ENCODE results near the gene SLC12A3. TPM values are rescaled to one million over a fixed set of nuclear protein-coding genes. Genes with fewer than 3 reads are reported as not detected.
"Not testable (repeated sequence)": the region's sequence is repeated elsewhere in the genome, so short reads cannot be mapped to it uniquely, and the experiment has no call there.

Gene SLC12A3
- total and polyA plus RNA-seq, 4 donors = not detected

DNA sequence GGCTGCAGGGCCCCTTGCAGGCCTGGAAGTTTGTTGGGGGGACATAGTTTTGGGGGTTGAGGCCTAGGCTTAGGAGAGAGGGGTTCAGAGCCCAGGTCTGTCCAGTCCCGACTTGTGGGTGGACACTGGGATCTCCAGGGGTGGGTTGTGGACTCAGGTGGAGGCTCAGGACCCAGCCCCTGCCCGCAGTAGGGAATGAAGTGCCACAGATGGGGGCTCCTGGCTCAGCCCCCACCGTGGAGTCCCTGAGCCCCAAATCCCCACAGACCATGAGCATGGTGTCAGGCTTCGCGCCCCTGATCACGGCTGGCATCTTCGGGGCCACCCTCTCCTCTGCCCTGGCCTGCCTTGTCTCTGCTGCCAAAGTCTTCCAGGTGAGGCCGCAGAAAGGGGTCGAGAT, 14.3 kb downstream of the SLC12A3 start:
- WGBS, 2 donors = 93 to 94% methylated on average over 9 of the region's 9 CpGs
- intact Hi-C loops (cut with DNase I) = no loop called here
- no peak overlapping the region for H3K4me3 ChIP-seq (ENCODE audit: low read length in 2 of 2)
- H3K9me3 ChIP-seq (ENCODE audit: control insufficient read depth, low read length) = no peaks in the 10 kb centered on the region
- no peaks in the 10 kb centered on the region for H3K36me3 ChIP-seq (ENCODE audit: control insufficient read depth in 1 of 2, insufficient read depth in 2 of 2, low read length in 1 of 2)
- ATAC-seq (ENCODE audit: low FRiP score) (no peak), DNase-seq (no peak)
- no peaks in the 10 kb centered on the region for H3K4me1 ChIP-seq (ENCODE audit: control insufficient read depth in 1 of 2, insufficient read depth in 2 of 2, low read length in 2 of 2)
- no peaks in the 10 kb centered on the region for H3K27me3 ChIP-seq (ENCODE audit: control insufficient read depth in 1 of 2, insufficient read depth in 2 of 2, low read length in 1 of 2)
- no peak overlapping the region for H3K27ac ChIP-seq (ENCODE audit: low read depth in 1 of 2, low read length in 2 of 2)

DNA sequence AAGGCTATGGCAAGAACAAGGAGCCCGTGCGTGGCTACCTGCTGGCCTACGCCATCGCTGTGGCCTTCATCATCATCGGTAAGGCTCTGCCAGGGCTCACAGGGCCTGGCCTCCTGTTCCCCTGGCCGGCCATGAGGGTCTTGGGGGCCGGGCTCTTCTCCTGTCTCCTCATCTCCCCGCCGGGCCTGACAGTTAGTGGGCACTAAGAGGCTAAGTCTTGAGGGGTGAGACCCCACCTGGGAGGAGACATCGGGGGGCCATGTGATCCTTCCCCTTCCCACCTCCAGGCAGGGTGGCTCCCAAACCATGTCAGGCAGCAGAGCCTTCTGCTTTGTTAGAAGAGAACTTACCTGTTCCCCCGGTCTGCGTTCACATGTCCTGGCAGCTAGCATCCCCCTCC, 15.2 kb downstream of the SLC12A3 start:
- Histone ChIP-seq H3K36me3 (ENCODE audit: control insufficient read depth in 1 of 2, insufficient read depth in 2 of 2, low read length in 1 of 2) (no peaks in the 10 kb centered on the region), H3K27me3 (ENCODE audit: control insufficient read depth in 1 of 2, insufficient read depth in 2 of 2, low read length in 1 of 2) (no peaks in the 10 kb centered on the region), H3K4me1 (ENCODE audit: control insufficient read depth in 1 of 2, insufficient read depth in 2 of 2, low read length in 2 of 2) (no peaks in the 10 kb centered on the region), H3K27ac (ENCODE audit: low read depth in 1 of 2, low read length in 2 of 2) (no peak overlapping the region), H3K4me3 (ENCODE audit: low read length in 2 of 2) (no peak overlapping the region), H3K9me3 (ENCODE audit: control insufficient read depth, low read length) (no peaks in the 10 kb centered on the region)
- WGBS, 2 donors = 89 to 94% methylated on average over 12 of the region's 12 CpGs
- intact Hi-C loops (cut with DNase I) = no loop called here
- no peak for DNase-seq
- ATAC-seq (ENCODE audit: low FRiP score) = no peak

DNA sequence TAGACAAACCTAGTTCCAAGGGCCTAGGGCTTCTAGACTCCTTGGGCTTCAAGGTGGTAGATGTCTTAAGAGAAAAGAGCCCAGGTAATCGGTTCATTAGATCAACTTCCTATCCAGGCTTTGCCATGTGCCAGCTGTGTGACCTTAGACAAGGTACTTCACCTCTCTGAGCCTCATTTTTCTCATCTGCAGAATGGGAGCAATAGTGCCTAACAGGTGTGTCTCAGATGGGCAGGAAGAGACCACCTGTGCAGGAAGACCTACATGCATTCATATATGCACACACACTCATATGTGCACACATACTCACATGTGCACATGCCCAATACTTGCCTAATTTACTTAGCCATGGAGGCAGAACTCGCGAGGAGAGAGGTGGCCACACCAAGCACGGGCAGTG, 15.7 kb downstream of the SLC12A3 start:
- Histone ChIP-seq H3K9me3 (ENCODE audit: control insufficient read depth, low read length) (no peaks in the 10 kb centered on the region), H3K4me1 (ENCODE audit: control insufficient read depth in 1 of 2, insufficient read depth in 2 of 2, low read length in 2 of 2) (no peaks in the 10 kb centered on the region), H3K36me3 (ENCODE audit: control insufficient read depth in 1 of 2, insufficient read depth in 2 of 2, low read length in 1 of 2) (no peaks in the 10 kb centered on the region), H3K27me3 (ENCODE audit: control insufficient read depth in 1 of 2, insufficient read depth in 2 of 2, low read length in 1 of 2) (no peaks in the 10 kb centered on the region), H3K27ac (ENCODE audit: low read depth in 1 of 2, low read length in 2 of 2) (no peak overlapping the region), H3K4me3 (ENCODE audit: low read length in 2 of 2) (no peak overlapping the region)
- 90 to 95% methylated on average over 4 of the region's 4 CpGs for WGBS, 2 donors
- intact Hi-C loops (cut with DNase I) = no loop called here
- DNase-seq (no peak), ATAC-seq (ENCODE audit: low FRiP score) (no peak)

DNA sequence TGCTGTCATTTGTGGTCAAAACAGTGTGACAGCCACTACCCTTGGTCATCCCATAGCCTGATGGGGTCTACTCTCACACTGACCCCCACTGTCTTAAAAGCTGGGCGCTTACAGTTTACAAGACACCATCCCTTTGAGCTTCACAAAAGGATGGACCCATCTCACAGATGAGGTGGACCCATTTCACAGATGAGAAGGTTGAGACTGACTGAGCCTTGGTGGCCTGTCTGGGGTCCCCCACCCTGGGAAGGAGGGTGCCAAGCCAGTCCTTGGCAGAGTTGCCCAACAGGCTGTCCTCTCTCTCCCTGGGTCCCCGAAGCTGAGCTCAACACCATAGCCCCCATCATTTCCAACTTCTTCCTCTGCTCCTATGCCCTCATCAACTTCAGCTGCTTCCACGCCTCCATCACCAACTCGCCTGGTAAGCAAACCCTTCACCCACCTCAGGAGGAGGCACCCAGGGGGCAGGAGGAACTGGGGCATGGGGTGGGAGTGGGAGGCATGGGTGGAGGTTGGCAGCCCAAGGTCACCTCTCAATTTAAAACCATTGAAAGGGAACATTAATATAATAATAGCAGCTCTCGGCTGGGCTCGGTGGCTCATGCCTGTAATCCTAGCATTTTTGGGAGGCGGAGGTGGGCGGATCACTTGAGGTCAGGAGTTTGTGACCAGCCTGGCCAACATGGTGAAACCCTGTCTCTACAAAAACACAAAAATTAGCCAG, 17.2 kb downstream of the SLC12A3 start:
- intact Hi-C loops (cut with DNase I) = no loop called here
- Histone ChIP-seq H3K27me3 (ENCODE audit: control insufficient read depth in 1 of 2, insufficient read depth in 2 of 2, low read length in 1 of 2) (no peaks in the 10 kb centered on the region), H3K27ac (ENCODE audit: low read depth in 1 of 2, low read length in 2 of 2) (no peak overlapping the region), H3K4me1 (ENCODE audit: control insufficient read depth in 1 of 2, insufficient read depth in 2 of 2, low read length in 2 of 2) (no peaks in the 10 kb centered on the region), H3K36me3 (ENCODE audit: control insufficient read depth in 1 of 2, insufficient read depth in 2 of 2, low read length in 1 of 2) (no peaks in the 10 kb centered on the region), H3K9me3 (ENCODE audit: control insufficient read depth, low read length) (no peaks in the 10 kb centered on the region), H3K4me3 (ENCODE audit: low read length in 2 of 2) (no peak overlapping the region)
- WGBS, 2 donors = 85 to 88% methylated on average over 8 of the region's 8 CpGs
- ATAC-seq (ENCODE audit: low FRiP score) = no peak
- no peak for DNase-seq

DNA sequence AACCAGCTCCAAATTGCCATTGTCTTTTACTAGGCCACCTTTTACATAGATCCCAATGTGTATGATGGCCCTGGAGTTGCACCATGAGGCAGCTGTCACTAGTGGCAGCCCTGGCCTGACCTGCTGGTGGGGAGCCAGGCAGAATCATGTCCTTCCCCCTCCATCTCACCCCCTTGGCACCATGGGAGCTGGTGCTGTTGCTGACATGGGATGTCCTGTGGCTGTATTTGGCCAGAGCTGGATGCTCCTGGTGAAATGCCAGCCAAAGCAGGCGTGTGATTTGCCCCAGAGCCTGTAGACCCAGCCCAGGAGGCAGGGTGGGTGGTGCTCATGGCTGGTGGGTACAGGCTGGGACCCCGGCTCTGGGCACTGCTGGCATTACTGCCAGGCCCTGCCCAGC, 18.6 kb downstream of the SLC12A3 start:
- Histone ChIP-seq H3K9me3 (ENCODE audit: control insufficient read depth, low read length) (no peaks in the 10 kb centered on the region), H3K36me3 (ENCODE audit: control insufficient read depth in 1 of 2, insufficient read depth in 2 of 2, low read length in 1 of 2) (no peaks in the 10 kb centered on the region), H3K27me3 (ENCODE audit: control insufficient read depth in 1 of 2, insufficient read depth in 2 of 2, low read length in 1 of 2) (no peaks in the 10 kb centered on the region), H3K4me3 (ENCODE audit: low read length in 2 of 2) (no peak overlapping the region), H3K27ac (ENCODE audit: low read depth in 1 of 2, low read length in 2 of 2) (no peak overlapping the region), H3K4me1 (ENCODE audit: control insufficient read depth in 1 of 2, insufficient read depth in 2 of 2, low read length in 2 of 2) (no peaks in the 10 kb centered on the region)
- ATAC-seq (ENCODE audit: low FRiP score) (no peak), DNase-seq (no peak)
- intact Hi-C loops (cut with DNase I) = no loop called here
- 65 to 66% methylated on average over 2 of the region's 2 CpGs for WGBS, 2 donors

DNA sequence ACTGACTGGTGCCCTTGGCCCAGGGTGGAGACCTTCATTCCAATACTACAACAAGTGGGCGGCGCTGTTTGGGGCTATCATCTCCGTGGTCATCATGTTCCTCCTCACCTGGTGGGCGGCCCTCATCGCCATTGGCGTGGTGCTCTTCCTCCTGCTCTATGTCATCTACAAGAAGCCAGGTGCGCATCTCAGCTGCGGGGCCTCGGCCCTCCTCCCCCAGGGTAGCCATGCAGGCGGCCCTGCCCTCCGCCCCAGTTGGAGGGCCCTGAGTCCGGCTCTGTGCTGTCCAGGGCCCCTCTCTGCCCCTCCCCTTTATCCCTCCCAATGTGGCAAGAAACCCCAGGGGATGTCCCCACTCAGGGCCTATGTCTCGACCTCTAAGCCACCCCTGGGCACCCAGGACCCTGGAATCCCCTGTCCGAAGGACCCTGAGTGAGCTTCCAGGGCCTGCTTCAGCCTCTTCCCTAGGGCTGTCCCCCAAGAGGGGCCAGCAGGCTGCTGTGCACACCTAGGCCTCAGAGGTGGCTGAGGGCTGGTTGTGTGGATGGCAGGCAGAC, 19.1 kb downstream of the SLC12A3 start:
- 97 to 98% methylated on average over 14 of the region's 14 CpGs for WGBS, 2 donors
- Histone ChIP-seq H3K27ac (ENCODE audit: low read depth in 1 of 2, low read length in 2 of 2) (no peak overlapping the region), H3K4me1 (ENCODE audit: control insufficient read depth in 1 of 2, insufficient read depth in 2 of 2, low read length in 2 of 2) (no peaks in the 10 kb centered on the region), H3K36me3 (ENCODE audit: control insufficient read depth in 1 of 2, insufficient read depth in 2 of 2, low read length in 1 of 2) (no peaks in the 10 kb centered on the region), H3K4me3 (ENCODE audit: low read length in 2 of 2) (no peak overlapping the region), H3K9me3 (ENCODE audit: control insufficient read depth, low read length) (no peaks in the 10 kb centered on the region), H3K27me3 (ENCODE audit: control insufficient read depth in 1 of 2, insufficient read depth in 2 of 2, low read length in 1 of 2) (no peaks in the 10 kb centered on the region)
- intact Hi-C loops (cut with DNase I) = no loop called here
- no peak for ATAC-seq (ENCODE audit: low FRiP score)
- no peak for DNase-seq

DNA sequence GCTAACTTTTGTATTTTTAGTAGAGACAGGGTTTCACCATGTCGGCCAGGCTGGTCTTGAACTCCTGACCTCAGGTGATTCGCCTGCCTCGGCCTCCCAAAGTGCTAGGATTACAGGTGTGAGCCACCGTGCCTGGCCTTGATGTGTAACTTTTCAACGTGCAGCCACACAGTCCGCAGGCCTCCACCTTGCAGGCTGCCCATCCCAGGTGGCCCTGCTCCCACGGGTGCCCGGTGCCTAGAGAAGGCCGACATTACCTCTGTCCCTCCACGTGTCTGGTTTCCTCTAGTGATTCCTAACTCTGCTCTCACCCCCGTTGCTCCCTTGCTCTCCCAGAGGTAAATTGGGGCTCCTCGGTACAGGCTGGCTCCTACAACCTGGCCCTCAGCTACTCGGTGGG, 19.9 kb downstream of the SLC12A3 start:
- H3K4me3 ChIP-seq (ENCODE audit: low read length in 2 of 2); H3K36me3 ChIP-seq (ENCODE audit: control insufficient read depth in 1 of 2, insufficient read depth in 2 of 2, low read length in 1 of 2); H3K9me3 ChIP-seq (ENCODE audit: control insufficient read depth, low read length); H3K27me3 ChIP-seq (ENCODE audit: control insufficient read depth in 1 of 2, insufficient read depth in 2 of 2, low read length in 1 of 2); DNase-seq; ATAC-seq (ENCODE audit: low FRiP score); intact Hi-C loops (cut with DNase I); H3K4me1 ChIP-seq (ENCODE audit: control insufficient read depth in 1 of 2, insufficient read depth in 2 of 2, low read length in 2 of 2); H3K27ac ChIP-seq (ENCODE audit: low read depth in 1 of 2, low read length in 2 of 2): not testable (repeated sequence)
- WGBS, 2 donors = 89 to 93% methylated on average over 13 of the region's 13 CpGs

DNA sequence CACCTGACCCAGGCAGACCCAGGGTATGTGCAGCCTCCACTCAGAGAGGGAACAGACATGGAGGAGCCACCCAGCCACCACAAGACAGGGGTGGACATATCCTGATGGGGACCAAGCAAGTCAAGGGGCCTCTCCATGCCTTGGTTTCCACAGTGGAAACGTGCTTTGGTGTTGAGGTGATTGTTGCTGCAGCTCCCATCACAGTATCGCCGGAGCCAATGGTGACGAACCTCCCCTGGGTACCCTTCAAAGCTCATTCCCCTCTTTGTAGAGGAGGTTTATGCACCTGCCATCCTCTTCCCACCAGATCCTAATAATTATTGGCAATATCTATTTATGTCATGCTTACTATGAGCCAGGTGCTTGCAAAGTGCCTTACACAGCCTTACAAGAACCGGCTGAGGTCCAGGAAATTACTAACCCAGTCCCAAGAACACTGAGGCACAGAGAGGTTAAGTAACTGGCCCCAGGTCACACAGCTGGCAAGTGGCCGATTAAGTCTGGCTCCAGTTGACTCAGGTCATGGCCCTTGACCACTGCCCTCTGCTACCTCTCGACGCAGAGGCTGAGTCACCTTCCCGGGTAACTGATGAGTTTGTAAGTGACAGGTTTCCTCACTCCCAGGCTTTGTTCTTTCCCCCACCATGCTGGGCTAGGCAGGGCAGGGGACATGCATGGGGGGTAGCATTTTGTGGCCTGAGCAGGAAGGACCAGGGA, 20.6 kb downstream of the SLC12A3 start:
- no peaks in the 10 kb centered on the region for H3K9me3 ChIP-seq (ENCODE audit: control insufficient read depth, low read length)
- intact Hi-C loops (cut with DNase I) = no loop called here
- no peak overlapping the region for H3K27ac ChIP-seq (ENCODE audit: low read depth in 1 of 2, low read length in 2 of 2)
- H3K27me3 ChIP-seq (ENCODE audit: control insufficient read depth in 1 of 2, insufficient read depth in 2 of 2, low read length in 1 of 2) = no peaks in the 10 kb centered on the region
- DNase-seq (no peak), ATAC-seq (ENCODE audit: low FRiP score) (no peak)
- no peaks in the 10 kb centered on the region for H3K4me1 ChIP-seq (ENCODE audit: control insufficient read depth in 1 of 2, insufficient read depth in 2 of 2, low read length in 2 of 2)
- H3K36me3 ChIP-seq (ENCODE audit: control insufficient read depth in 1 of 2, insufficient read depth in 2 of 2, low read length in 1 of 2) = no peaks in the 10 kb centered on the region
- 85 to 89% methylated on average over 9 of the region's 9 CpGs for WGBS, 2 donors
- no peak overlapping the region for H3K4me3 ChIP-seq (ENCODE audit: low read length in 2 of 2)

DNA sequence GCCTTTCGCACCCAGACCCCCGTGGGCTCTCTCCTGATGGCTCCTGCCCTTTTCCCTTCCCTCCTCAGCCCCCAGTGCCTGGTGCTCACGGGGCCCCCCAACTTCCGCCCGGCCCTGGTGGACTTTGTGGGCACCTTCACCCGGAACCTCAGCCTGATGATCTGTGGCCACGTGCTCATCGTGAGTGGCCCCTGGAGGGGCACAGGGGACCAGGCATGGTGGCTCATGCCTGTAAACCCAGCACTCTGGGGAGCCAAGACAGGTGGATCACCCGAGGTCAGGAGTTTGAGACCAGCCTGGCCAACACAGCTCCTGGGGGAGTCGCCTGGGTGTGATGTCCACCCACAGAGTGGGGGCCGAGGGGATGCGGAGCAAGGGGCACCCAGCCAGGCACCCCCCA, 21.3 kb downstream of the SLC12A3 start:
- 92 to 96% methylated on average over 10 to 12 of the region's 12 CpGs for WGBS, 2 donors
- Histone ChIP-seq H3K27me3 (ENCODE audit: control insufficient read depth in 1 of 2, insufficient read depth in 2 of 2, low read length in 1 of 2) (no peaks in the 10 kb centered on the region), H3K4me1 (ENCODE audit: control insufficient read depth in 1 of 2, insufficient read depth in 2 of 2, low read length in 2 of 2) (no peaks in the 10 kb centered on the region), H3K27ac (ENCODE audit: low read depth in 1 of 2, low read length in 2 of 2) (no peak overlapping the region), H3K9me3 (ENCODE audit: control insufficient read depth, low read length) (no peaks in the 10 kb centered on the region), H3K36me3 (ENCODE audit: control insufficient read depth in 1 of 2, insufficient read depth in 2 of 2, low read length in 1 of 2) (no peaks in the 10 kb centered on the region), H3K4me3 (ENCODE audit: low read length in 2 of 2) (no peak overlapping the region)
- intact Hi-C loops (cut with DNase I) = no loop called here
- ATAC-seq (ENCODE audit: low FRiP score) = no peak
- no peak for DNase-seq

Data from aorta (tissue), 5 donors.